RWPE2 (cell line): ENCODE data around the gene DIDO1.

ENCODE experiments used
- ATAC-seq: fragments of 200-7000 bp; cut with Tn5 transposase; 3 replicates; pipeline ENCODE4 v1.9.1; 2021; ENCODE audit warnings: low read depth
- DNase-seq: peaks from one replicate; pipeline ENCODE4 v3.0.0-alpha.2; 2020; ENCODE audit warnings: low spot score
- H3K27ac ChIP-seq: fragments of 450-650 bp; 2 replicates; pipeline ENCODE4 v1.5.1; 2017; ENCODE audit warnings: mild to moderate bottlenecking; ENCODE audit not compliant: poor library complexity, severe bottlenecking
- H3K27me3 ChIP-seq: fragments of 250-450 bp; sonication (Bioruptor Pico); 2 replicates; pipeline ENCODE4 v1.5.1; 2021; ENCODE audit warnings: mild to moderate bottlenecking, moderate library complexity; ENCODE audit not compliant: insufficient read depth, poor library complexity, severe bottlenecking
- H3K36me3 ChIP-seq: fragments of 250-450 bp; sonication (Bioruptor Pico); 2 replicates; pipeline ENCODE4 v1.5.1; 2020; ENCODE audit warnings: low read depth, mild to moderate bottlenecking, moderate library complexity
- H3K4me1 ChIP-seq: fragments of 250-450 bp; sonication (Bioruptor Pico); 2 replicates; pipeline ENCODE4 v1.5.1; 2021; ENCODE audit warnings: mild to moderate bottlenecking, moderate library complexity; ENCODE audit not compliant: insufficient read depth, poor library complexity, severe bottlenecking
- H3K4me3 ChIP-seq: fragments of 250-450 bp; sonication (Bioruptor Pico); 2 replicates; pipeline ENCODE4 v1.5.1; 2021; ENCODE audit warnings: mild to moderate bottlenecking, moderate library complexity; ENCODE audit not compliant: severe bottlenecking
- H3K9me3 ChIP-seq: fragments of 250-450 bp; sonication (Bioruptor Pico); 2 replicates; pipeline ENCODE4 v1.5.1; 2021; ENCODE audit warnings: mild to moderate bottlenecking, moderate library complexity; ENCODE audit not compliant: severe bottlenecking
- CTCF ChIP-seq: fragments of 450-650 bp; IDR thresholded peaks from one replicate; pipeline ENCODE4 v1.5.1; 2017; ENCODE audit warnings: mild to moderate bottlenecking, moderate library complexity; ENCODE audit not compliant: poor library complexity, severe bottlenecking

The DIDO1 gene

GRCh38 chr20:62830251-62830650, 96.1 kb downstream of the DIDO1 start:
- H3K27ac ChIP-seq: no peak overlapping the region
- no peak for DNase-seq
- no peak overlapping the region for H3K4me3 ChIP-seq
- H3K9me3 ChIP-seq: no peaks in the 10 kb centered on the region
- H3K36me3 ChIP-seq: no peaks in the 10 kb centered on the region
- peaks cover 17% of the 10 kb centered on the region for H3K4me1 ChIP-seq
- no peak for ATAC-seq
- no peak for TF ChIP-seq CTCF
- H3K27me3 ChIP-seq: no peaks in the 10 kb centered on the region

- peaks cover 17% of the 10 kb centered on the region for H3K4me1 ChIP-seq
- DNase-seq: no peak
- no peaks in the 10 kb centered on the region for H3K27me3 ChIP-seq
- TF ChIP-seq CTCF: no peak
- no peak overlapping the region for H3K27ac ChIP-seq
- H3K4me3 ChIP-seq: no peak overlapping the region
- ATAC-seq: no peak
- H3K36me3 ChIP-seq: no peaks in the 10 kb centered on the region
- no peaks in the 10 kb centered on the region for H3K9me3 ChIP-seq
Observed at GRCh38 chr20:62829231-62830230, 96.8 kb downstream of the DIDO1 start.

- no peak for DNase-seq
- no peaks in the 10 kb centered on the region for H3K9me3 ChIP-seq
- ATAC-seq: no peak
- peaks cover 17% of the 10 kb centered on the region for H3K4me1 ChIP-seq
- H3K27me3 ChIP-seq: no peaks in the 10 kb centered on the region
- TF ChIP-seq CTCF: no peak
- H3K4me3 ChIP-seq: no peak overlapping the region
- H3K27ac ChIP-seq: no peak overlapping the region
- H3K36me3 ChIP-seq: no peaks in the 10 kb centered on the region
Observed at GRCh38 chr20:62828511-62829230, 97.6 kb downstream of the DIDO1 start.

GRCh38 chr20:62828051-62828450, 98.3 kb downstream of the DIDO1 start:
- DNase-seq: no peak
- Histone ChIP-seq H3K4me3 (no peak overlapping the region), H3K27me3 (no peaks in the 10 kb centered on the region), H3K27ac (no peak overlapping the region), H3K4me1 (peaks cover 17% of the 10 kb centered on the region), H3K9me3 (no peaks in the 10 kb centered on the region), H3K36me3 (no peaks in the 10 kb centered on the region)
- no peak for ATAC-seq
- TF ChIP-seq CTCF: no peak
